Thyroid gland (tissue), 4 donors: ENCODE data around the gene WDTC1.

ENCODE experiments used
- CTCF ChIP-seq, 6 experiments: fragments of 200-600 bp in 3 of 6; fragments of 450-650 bp in 3 of 6; sonication (generic) in 3 of 6; IDR thresholded peaks; one replicate each; pipeline ENCODE4 v1.5.1; 2016 to 2019; ENCODE audit warnings: antibody characterized with exemption in 6 of 6, mild to moderate bottlenecking in 2 of 6, inconsistent platforms in 1 of 6, moderate library complexity in 1 of 6
- POLR2A ChIP-seq, 2 donors: fragments of 450-650 bp; IDR thresholded peaks; one replicate each; pipeline ENCODE4 v1.6.1; 2017; ENCODE audit warnings: antibody characterized with exemption in 2 of 2, mild to moderate bottlenecking in 2 of 2, moderate library complexity in 1 of 2

GRCh38 chr1:27355683-27356082 lies 121.3 kb downstream of the WDTC1 start:
- no peak for TF ChIP-seq CTCF (IDR thresholded peaks at IDR 0.05)
- TF ChIP-seq POLR2A (IDR thresholded peaks at IDR 0.05) = no peak
